Kidney capillary endothelial cell (primary cell): ENCODE measurements around the gene ARAP1.

Experiments
- DNase-seq: peaks from one replicate; pipeline ENCODE4 v3.0.0-alpha.2; 2018; ENCODE audit warnings: low spot score

Gene ARAP1

GRCh38 chr11:72762641-72763304 lies 10.6 kb upstream of the ARAP1 start:
- no peak for DNase-seq

DNA sequence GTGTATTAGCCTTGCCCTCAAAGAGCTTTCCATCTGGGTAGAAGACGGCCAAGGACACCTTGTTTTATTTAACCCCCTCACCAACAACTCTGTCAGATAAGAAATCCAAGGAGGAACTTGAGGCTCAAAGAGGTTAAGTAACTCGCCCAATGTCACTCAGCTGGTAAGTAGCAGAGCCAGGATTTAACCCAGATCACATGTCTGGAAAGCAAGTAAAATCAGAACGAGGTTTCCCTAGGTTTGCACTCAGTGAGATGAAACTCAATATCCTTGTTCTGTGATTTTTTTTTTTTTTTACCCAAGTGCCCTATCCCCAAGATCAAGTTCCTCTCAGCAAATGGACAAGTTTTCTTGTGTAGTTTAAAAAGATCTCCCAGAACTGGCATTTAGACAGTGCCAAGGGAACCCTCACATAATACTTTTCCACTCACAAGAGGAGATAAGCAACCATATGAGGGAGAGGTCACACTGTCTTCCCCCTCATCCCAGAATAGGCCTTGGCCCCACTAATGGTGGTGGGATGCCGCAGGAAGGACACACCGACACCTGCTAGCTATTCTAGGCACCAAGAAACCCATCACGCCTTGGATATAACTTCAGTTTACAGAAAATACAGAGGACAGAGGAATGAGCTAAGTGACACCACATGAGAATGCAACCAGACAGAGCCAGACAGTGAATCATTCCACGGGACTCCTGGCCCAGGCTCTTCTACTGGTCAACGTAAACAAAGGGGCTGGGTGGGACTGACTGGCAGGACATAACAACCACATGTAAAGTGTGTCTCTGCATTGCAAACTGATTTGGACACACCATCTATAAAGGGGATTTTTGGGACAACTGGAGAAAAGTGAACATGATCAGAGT lies 8.6 kb upstream of the ARAP1 start:
- DNase-seq = no peak

- no peak for DNase-seq
Observed at GRCh38 chr11:72759468-72759985, 7.3 kb upstream of the ARAP1 start.

- no peak for DNase-seq
Observed at GRCh38 chr11:72758690-72759389, 6.6 kb upstream of the ARAP1 start.

- no peak for DNase-seq
Observed at GRCh38 chr11:72758304-72758689, 6.1 kb upstream of the ARAP1 start.

- DNase-seq = no peak
Observed at GRCh38 chr11:72755713-72756285, 3.6 kb upstream of the ARAP1 start.

- no peak for DNase-seq
Observed at GRCh38 chr11:72754544-72755155, 2.4 kb upstream of the ARAP1 start.

DNA sequence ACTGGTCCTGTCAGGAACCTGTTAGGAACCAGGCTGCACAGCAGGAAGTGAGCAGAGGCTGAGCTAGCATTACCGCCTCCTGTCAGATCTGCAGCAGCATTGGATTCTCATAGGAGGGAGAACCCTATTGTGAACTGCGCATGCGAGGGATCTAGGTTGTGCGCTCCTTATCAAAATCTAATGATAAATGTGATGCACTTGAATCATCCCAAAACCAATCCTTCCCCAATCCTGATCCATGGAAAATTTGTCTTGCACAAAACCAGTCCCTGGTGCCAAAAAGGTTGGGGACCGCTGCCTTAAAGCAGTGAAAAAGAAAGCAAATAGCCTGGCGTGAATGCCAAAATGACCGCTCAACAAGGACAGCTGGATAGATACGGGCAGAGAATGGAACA lies 1.9 kb upstream of the ARAP1 start:
- no peak for DNase-seq

GRCh38 chr11:72753341-72754148 lies 1.3 kb upstream of the ARAP1 start:
- no peak for DNase-seq

- DNase-seq = no peak
Observed at GRCh38 chr11:72751116-72752087, 806 bp downstream of the ARAP1 start.

DNA sequence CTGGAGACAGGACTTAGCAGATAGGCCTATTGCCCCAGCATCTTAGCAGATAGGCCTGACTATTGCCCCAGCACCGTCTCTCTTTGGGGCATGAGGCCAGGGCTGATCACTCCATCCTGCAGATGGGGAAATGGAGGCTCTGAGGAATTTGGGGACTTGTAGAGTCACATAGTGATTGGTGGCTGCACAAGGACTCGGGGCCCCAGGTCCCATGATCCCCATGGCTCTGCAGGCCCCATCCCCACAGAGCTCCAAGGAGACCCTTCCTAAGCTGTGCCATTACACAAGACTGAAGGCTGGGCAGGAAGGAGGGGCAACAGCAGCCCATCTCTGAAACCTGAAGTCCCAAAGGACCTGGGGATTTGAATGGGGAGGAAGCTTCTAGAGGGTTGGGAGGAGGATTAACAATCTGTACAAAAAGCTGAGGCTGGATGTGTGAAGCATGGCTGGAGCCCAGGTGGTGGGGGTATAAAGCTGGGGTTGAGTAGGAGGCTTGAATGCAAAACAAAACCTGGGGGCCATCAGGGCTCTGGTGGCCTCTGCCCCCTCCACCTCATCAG lies 1.6 kb downstream of the ARAP1 start:
- no peak for DNase-seq

DNA sequence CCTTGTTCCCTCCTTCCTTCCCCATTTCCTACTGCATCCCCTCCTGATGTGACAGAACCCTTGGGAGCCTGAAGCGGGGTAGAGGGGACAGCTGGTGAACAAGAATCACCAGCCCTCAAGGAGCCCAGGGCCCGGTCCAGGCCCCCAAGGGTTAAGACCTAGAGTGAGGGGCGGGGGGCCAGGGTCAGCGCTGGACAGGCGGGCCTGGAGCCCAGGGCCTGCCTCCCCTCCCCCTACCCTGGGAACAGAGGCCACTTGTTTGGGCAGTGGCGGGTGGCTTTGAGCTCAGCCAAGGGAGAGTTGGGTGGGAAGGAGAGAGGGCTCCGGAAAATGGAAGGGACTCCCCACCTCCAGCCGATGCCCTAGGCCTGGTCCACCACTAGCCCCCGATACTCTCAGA lies 2.1 kb downstream of the ARAP1 start:
- no peak for DNase-seq

DNA sequence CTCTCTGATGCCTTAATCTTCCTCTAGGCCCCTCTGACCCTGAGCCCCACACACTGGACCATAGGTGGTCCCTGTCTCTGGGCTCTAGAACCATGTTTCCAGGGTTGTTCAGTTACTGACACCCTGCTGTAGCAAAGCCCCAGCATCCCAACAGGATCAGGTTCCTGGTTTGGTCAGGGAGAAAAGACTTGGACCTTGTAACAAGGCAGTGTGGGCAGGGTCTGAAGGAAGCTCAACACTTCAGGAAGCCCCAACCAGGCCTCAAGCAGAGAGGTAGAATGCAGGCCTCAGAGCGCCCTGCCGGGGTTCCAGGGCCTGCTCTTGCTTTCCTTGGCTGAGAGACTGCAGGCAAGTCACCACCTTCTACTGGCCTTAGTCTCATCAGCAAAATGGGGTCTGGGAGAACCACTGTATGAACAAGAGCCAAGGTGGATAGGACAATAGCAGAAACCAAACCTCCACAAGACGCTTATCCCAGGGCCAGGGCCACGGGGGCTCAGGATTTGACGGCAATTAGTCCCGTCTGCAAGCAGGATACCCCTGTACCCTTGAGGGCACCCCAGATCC lies 4.8 kb downstream of the ARAP1 start:
- DNase-seq = no peak

GRCh38 chr11:72746821-72747220 lies 5.4 kb downstream of the ARAP1 start:
- no peak for DNase-seq

DNA sequence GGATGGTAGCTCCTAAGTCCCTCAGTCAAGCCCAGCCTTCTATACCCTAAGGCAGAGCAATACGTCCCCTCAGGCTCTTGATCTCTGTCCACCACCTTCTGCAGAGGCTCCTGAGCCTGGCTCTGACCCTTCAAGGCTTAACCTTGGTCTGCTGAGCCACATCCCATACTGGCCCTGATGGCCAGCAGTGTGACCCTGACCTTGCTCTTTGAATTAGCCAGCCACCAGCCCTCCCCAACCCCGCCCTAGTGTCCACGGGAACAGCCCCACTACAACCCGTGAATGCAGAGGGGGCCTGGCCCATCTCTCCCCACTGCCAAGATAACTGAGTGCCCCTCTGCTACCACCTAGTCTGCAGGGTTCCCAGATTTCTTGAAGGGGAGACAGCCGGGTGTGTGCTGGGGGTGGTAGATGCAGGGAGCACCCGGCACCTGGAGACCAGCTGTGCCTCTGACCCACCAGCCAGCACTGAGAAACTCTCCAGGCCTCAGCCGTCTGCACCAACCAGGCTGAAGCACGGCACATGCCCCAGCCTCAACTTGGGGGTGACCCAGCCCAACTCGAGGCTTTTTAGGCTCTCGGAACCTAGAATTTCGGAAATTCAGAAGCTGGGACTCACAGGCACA lies 6.2 kb downstream of the ARAP1 start:
- DNase-seq = no peak

GRCh38 chr11:72745511-72745910 lies 6.7 kb downstream of the ARAP1 start:
- DNase-seq = no peak

DNA sequence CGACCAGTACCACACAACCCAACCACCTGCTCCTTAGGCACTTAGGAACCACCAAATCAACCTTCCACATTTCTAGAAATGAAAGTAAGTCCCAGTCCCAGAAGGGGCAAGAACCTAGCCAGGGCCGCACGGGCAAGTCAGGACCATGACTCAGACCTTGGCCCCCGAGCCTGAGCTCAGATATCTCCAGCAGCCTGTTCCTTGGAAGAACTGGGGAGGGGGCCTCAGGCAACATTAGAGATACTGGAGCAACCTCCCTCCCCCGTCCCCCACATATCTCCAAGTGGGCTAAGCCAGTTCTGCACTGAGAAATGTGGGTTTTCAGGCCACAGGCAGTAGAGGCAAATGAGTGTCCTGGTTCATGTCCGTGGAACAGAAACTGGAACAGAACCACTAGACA lies 7.7 kb downstream of the ARAP1 start:
- DNase-seq = no peak

- no peak for DNase-seq
Observed at GRCh38 chr11:72743321-72744221, 8.6 kb downstream of the ARAP1 start.
